Middle frontal gyrus (tissue), 1 donor: Measurements from ENCODE around the gene CNTN4.

ENCODE experiments used
- DNase-seq: peaks from one replicate; pipeline ENCODE4 v3.0.0-alpha.2; 2015; ENCODE audit warnings: low spot score; ENCODE audit errors: extremely low spot score

CNTN4 gene

GRCh38 chr3:2677501-2677900, 578.8 kb downstream of the CNTN4 start:
- no peak for DNase-seq

- DNase-seq, result no peak
Measured at GRCh38 chr3:2680236-2680635, 581.6 kb downstream of the CNTN4 start.

- DNase-seq, result no peak
Measured at GRCh38 chr3:2684046-2684445, 585.4 kb downstream of the CNTN4 start.

GRCh38 chr3:2686816-2687502, 588.3 kb downstream of the CNTN4 start:
- no peak for DNase-seq

- DNase-seq, result no peak
Measured at GRCh38 chr3:2697589-2697988, 598.9 kb downstream of the CNTN4 start.

GRCh38 chr3:2701471-2701870, 602.8 kb downstream of the CNTN4 start:
- DNase-seq, result no peak

GRCh38 chr3:2706144-2706835, 607.6 kb downstream of the CNTN4 start:
- DNase-seq, result no peak

GRCh38 chr3:2706836-2707210, 608.2 kb downstream of the CNTN4 start:
- no peak for DNase-seq

GRCh38 chr3:2711081-2711480, 612.4 kb downstream of the CNTN4 start:
- DNase-seq, result no peak

- no peak for DNase-seq
Measured at GRCh38 chr3:2713923-2714322, 615.3 kb downstream of the CNTN4 start.

GRCh38 chr3:2714834-2715233, 616.2 kb downstream of the CNTN4 start:
- DNase-seq, result no peak

- no peak for DNase-seq
Measured at GRCh38 chr3:2727101-2727500, 628.4 kb downstream of the CNTN4 start.

- DNase-seq, result no peak
Measured at GRCh38 chr3:2727610-2728318, 629.1 kb downstream of the CNTN4 start.

GRCh38 chr3:2731843-2732242, 633.2 kb downstream of the CNTN4 start:
- no peak for DNase-seq

- no peak for DNase-seq
Measured at GRCh38 chr3:2735392-2735894, 636.8 kb downstream of the CNTN4 start.

GRCh38 chr3:2741516-2741915, 642.9 kb downstream of the CNTN4 start:
- no peak for DNase-seq

GRCh38 chr3:2765002-2765579, 666.4 kb downstream of the CNTN4 start:
- no peak for DNase-seq

- DNase-seq, result no peak
Measured at GRCh38 chr3:2770451-2770850, 671.8 kb downstream of the CNTN4 start.

- no peak for DNase-seq
Measured at GRCh38 chr3:2771193-2771592, 672.5 kb downstream of the CNTN4 start.

GRCh38 chr3:2771741-2772140, 673.1 kb downstream of the CNTN4 start:
- DNase-seq, result no peak

- no peak for DNase-seq
Measured at GRCh38 chr3:2772803-2773202, 674.1 kb downstream of the CNTN4 start.
